BE2C (cell line): ENCODE results near the gene C5orf52.

Experiments
- DNase-seq: peaks from one replicate; pipeline ENCODE4 v3.0.0-alpha.2; 2020
- H3K27me3 ChIP-seq: fragments of 250-450 bp; sonication (Bioruptor Pico); 2 replicates; pipeline ENCODE4 v1.5.1; 2020; ENCODE audit warnings: mild to moderate bottlenecking
- H3K36me3 ChIP-seq: fragments of 250-450 bp; sonication (Bioruptor Pico); 2 replicates; pipeline ENCODE4 v1.5.1; 2020; ENCODE audit warnings: mild to moderate bottlenecking
- H3K4me1 ChIP-seq: fragments of 250-450 bp; sonication (Bioruptor Pico); 2 replicates; pipeline ENCODE4 v1.5.1; 2020
- H3K4me3 ChIP-seq: 2 replicates; pipeline ENCODE4 v1.5.1; 2011; ENCODE audit warnings: low read depth, low read length
- H3K9me3 ChIP-seq: fragments of 250-450 bp; sonication (Bioruptor Pico); 2 replicates; pipeline ENCODE4 v1.5.1; 2020
- TF ChIP-seq, protein P1 (sequence below): IDR thresholded peaks from 2 replicates; pipeline ENCODE4 v1.5.1; 2012; ENCODE audit warnings: mild to moderate bottlenecking, low read depth, low read length

C5orf52 gene

DNA sequence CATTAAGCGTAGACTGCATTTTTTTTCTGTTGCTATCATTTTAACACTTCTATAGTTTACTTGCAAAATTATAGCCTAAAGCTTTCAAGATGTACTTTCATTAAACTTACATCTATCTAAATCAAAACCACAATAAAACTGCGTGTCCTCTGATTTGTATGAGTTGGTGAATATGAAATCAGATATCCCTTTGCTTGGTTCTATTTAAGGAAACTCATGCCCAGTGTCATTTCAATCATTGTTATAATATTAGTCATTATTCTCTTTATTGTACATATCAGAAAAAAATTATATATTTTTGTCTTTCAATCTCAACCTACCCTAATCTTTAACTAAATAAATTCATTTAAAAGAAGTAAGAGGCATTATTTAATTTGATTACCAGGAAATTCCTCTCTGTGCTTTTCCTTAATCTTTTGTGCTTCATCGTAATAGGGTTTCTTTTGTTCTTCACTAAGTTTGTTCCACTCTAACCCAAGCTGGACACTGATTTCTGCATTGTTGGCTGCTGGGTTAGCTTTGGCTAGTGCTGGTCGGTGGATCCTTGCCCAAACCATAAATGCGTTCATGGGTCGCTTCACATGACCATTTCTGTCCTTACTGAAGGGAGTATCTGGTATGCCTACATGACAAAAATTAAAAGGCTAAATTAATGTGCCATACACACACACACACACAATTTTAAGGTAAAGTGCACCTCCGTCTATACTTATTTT, 22.9 kb upstream of the C5orf52 start:
- Histone ChIP-seq H3K4me1 (no peaks in the 10 kb centered on the region), H3K4me3 (no peak overlapping the region), H3K36me3 (no peaks in the 10 kb centered on the region), H3K9me3 (no peaks in the 10 kb centered on the region), H3K27me3 (peaks cover 2% of the 10 kb centered on the region; the same call in 1 of the 2 replicates)
- no peak for DNase-seq
- TF ChIP-seq, protein P1, sequence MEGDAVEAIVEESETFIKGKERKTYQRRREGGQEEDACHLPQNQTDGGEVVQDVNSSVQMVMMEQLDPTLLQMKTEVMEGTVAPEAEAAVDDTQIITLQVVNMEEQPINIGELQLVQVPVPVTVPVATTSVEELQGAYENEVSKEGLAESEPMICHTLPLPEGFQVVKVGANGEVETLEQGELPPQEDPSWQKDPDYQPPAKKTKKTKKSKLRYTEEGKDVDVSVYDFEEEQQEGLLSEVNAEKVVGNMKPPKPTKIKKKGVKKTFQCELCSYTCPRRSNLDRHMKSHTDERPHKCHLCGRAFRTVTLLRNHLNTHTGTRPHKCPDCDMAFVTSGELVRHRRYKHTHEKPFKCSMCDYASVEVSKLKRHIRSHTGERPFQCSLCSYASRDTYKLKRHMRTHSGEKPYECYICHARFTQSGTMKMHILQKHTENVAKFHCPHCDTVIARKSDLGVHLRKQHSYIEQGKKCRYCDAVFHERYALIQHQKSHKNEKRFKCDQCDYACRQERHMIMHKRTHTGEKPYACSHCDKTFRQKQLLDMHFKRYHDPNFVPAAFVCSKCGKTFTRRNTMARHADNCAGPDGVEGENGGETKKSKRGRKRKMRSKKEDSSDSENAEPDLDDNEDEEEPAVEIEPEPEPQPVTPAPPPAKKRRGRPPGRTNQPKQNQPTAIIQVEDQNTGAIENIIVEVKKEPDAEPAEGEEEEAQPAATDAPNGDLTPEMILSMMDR = no peak

DNA sequence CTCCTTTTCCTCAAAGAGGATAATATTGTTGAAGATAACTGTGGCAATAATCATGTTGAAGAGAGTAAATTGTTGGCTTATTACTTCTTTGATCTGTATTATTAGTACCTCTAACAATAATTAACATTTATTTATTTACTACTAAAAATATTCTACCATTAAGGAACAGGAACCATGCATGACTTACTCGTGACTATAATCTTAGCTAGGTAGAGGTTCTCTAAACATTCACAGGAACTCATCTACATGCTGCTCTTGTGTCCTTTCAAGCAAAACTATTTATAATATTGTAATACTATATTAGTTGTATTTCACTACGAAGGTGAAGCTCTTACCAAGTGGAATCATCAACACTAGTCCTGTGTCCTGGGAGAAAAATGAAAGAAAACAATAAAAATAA, 22.2 kb upstream of the C5orf52 start:
- Histone ChIP-seq H3K9me3 (no peaks in the 10 kb centered on the region), H3K36me3 (no peaks in the 10 kb centered on the region), H3K27me3 (peaks cover 2% of the 10 kb centered on the region; the same call in 1 of the 2 replicates), H3K4me3 (no peak overlapping the region), H3K4me1 (no peaks in the 10 kb centered on the region)
- TF ChIP-seq, protein P1 = no peak
- DNase-seq = no peak

DNA sequence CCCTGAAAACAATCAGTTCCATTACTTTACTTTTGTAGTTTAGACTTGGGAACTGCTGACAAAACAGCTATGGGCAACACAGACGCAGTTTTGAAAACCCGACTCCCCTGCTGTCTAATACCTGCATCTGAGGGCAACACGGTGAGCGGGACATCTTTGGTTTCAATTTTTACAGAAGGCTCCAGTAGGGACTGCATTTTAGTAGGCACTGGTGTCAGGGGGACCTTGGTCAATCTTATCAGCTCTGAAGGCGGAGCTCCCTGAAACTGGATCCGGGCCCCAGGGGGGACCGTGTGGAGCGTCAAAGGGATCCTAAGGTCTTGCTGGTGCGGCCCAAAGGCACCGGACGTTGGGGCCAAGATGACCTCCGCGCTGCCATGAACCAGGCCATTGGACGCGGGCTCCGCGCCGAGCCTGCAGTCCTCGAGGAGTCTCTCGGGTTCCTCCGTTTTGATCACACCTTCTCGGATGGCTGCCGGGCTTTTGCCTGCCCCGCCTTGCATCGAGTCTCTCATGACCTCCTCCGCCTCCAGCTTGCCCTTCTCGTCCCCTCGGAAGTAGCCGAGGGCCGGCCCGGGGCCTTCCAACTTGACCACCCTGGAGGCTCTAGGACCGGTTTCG, 20.2 kb upstream of the C5orf52 start:
- Histone ChIP-seq H3K9me3 (no peaks in the 10 kb centered on the region), H3K27me3 (peaks cover 2% of the 10 kb centered on the region; the same call in 1 of the 2 replicates), H3K4me3 (no peak overlapping the region), H3K36me3 (no peaks in the 10 kb centered on the region), H3K4me1 (no peaks in the 10 kb centered on the region)
- DNase-seq = no peak
- TF ChIP-seq, protein P1 = no peak

DNA sequence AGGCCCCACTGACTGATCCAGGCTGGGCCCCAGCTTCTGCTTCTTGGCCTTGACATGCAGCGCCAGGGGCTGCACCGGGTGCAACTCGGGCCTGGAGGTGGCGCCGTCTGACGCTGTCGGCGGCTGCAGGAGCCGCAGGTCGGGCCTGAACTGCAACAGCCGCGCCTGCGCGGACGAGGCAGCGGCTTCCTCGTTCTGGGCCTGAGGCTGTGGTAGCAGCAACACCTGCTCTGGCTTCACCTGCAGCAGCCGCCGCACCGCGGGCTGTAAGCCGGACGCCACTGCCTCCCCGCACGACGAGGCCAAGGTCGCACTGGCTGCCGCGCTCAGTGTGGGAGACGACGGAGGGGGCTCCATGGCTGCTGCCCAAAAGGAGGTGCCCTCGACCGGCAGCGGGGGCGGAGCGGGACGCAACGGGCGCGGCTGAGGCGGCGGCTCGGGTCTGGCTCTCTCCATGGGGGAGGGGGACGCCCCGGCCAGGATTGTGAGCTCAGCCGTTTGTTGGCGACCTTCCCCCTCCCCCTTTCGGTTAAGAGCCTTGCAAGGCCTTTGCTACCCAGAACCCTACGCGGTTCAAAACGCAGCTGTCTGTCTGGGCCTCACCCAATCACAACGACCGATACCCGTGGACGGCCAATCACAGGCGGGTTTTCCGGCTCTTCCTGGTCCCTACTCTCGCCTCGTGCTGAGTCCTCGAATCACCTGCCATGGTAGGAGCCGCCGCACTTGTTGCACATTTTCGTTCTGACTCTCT, 19.5 kb upstream of the C5orf52 start:
- TF ChIP-seq, protein P1 = no peak
- DNase-seq = no peak
- Histone ChIP-seq H3K4me1 (no peaks in the 10 kb centered on the region), H3K9me3 (no peaks in the 10 kb centered on the region), H3K36me3 (no peaks in the 10 kb centered on the region), H3K4me3 (no peak overlapping the region), H3K27me3 (peaks cover 2% of the 10 kb centered on the region; the same call in 1 of the 2 replicates)

DNA sequence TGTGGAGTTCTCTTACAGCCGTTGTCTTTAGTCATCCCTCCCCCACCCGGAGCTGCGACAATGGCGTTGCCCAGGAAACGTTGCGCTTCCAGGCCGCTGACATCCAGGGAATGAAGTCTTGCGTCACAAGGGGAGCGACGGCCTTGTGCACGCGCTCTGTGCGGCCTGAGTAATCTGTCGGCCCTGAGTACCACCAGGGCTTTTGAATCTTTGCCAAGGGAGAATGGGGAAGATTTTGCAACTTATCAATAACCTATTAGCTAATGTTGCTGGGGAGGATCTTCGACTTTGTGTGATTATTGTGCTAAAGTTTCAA, 19.0 kb upstream of the C5orf52 start, which contains the start of gene SOX30:
Gene SOX30, minus strand, starts transcription at position 62 of the 316 bp plus-strand sequence. CDS start 360 bp downstream, outside the sequence.
- H3K4me3 ChIP-seq = no peak within 1 kb of the TSS
- no peaks in the 10 kb centered on the region for H3K27me3 ChIP-seq
- H3K36me3 ChIP-seq = no peaks in the 10 kb centered on the region
- no peaks in the 10 kb centered on the region for H3K4me1 ChIP-seq
- no peaks in the 10 kb centered on the region for H3K9me3 ChIP-seq
- DNase-seq = no peak
- TF ChIP-seq, protein P1 = no peak
